H1 (cell line): Measurements from ENCODE around the gene C19orf38. TPM values are rescaled to one million over a fixed set of nuclear protein-coding genes. Genes with fewer than 3 reads are reported as not detected.

Experiments
- BRCA1 ChIP-seq: IDR thresholded peaks from 2 replicates; pipeline ENCODE4 v1.6.1; 2012; ENCODE audit warnings: low read depth, low read length, improper control_type of control experiment
- HDAC2 ChIP-seq, 2 experiments: fragments of 300-600 bp in 1 of 2; sonication (generic) in 1 of 2; IDR thresholded peaks; 2 replicates each; pipeline ENCODE4 v1.6.1; 2011 to 2012; ENCODE audit warnings: low read depth in 2 of 2, low read length in 2 of 2, mild to moderate bottlenecking in 2 of 2, moderate library complexity in 2 of 2, borderline replicate concordance in 1 of 2, inconsistent platforms in 1 of 2
- KDM4A ChIP-seq: IDR thresholded peaks from one replicate; pipeline ENCODE4 v1.7.1; 2012; ENCODE audit warnings: low read depth, mild to moderate bottlenecking, moderate library complexity, low read length, inconsistent platforms; ENCODE audit not compliant: severe bottlenecking
- NANOG ChIP-seq: IDR thresholded peaks from 2 replicates; pipeline ENCODE4 v1.6.1; 2011; ENCODE audit warnings: low read length, low read depth, mild to moderate bottlenecking, inconsistent platforms; ENCODE audit not compliant: insufficient read depth, poor library complexity, severe bottlenecking
- SIRT6 ChIP-seq: IDR thresholded peaks from one replicate; pipeline ENCODE4 v1.7.1; 2012; ENCODE audit warnings: low read length, inconsistent platforms
- TBP ChIP-seq: IDR thresholded peaks from 2 replicates; pipeline ENCODE4 v1.6.1; 2011; ENCODE audit warnings: low read depth, low read length, improper control_type of control experiment
- polyA plus RNA-seq, 7 experiments: library from polyadenylated mRNA; depleted of rRNA in 3 of 7; stranded (reverse) in 5 of 7; unstranded in 2 of 7; fragments of >200 nt in 5 of 7; fragments of 200-250 nt in 2 of 7; gene quantifications; 1 replicate in 5 of 7; 2 replicates in 1 of 7; 4 replicates in 1 of 7; pipeline versions ENCODE4 v1.2.1 to v1.2.3, GENCODE V29; 2011 to 2013; ENCODE audit warnings: missing spikeins in 2 of 7, mixed read lengths in 2 of 7
- total RNA-seq: library from RNA; stranded (reverse); fragmentation: NEBNext Ultra II Directional; extraction: Animal tissue kit (Norgen Biotek cat#: 25700); gene quantifications from 2 replicates; pipeline ENCODE4 v1.2.1, GENCODE V29; 2021
- TF ChIP-seq, protein P1 (sequence below): IDR thresholded peaks from 2 replicates; pipeline ENCODE4 v1.6.1; 2012; ENCODE audit warnings: low read length, inconsistent platforms

The C19orf38 gene
- total and polyA plus RNA-seq, 2 of the 8 experiments (the other 6 are each of a cell fraction or from before 2014, with no cell fraction given) = 0.53 TPM; not detected in 1

DNA sequence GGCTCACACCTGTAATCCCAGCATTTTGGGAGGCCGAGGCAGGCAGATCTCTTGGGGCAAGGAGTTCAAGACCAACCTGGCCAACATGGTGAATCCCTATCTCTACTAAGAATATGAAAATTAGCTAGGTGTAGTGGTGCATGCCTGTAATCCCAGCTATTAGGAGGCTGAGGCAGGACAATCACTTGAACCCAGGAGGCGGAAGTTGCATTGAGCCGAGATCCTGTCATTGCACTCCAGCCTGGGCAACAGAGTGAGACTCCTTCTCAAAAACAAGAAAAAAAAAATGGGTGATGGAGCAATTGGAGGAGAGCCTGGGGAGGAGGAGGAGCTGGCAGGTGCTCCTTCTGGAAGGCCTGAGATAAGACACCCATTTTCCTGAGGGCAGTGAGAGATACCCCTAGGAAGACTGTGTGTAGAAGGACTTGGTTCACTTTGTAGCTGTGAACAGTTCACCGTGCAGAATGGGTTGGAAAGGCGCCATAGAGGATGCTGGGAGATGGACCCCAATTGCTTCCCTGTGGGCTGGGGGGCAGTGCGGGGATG lies 14.4 kb downstream of the C19orf38 start (continued):
- TF ChIP-seq HDAC2 (IDR thresholded peaks at IDR 0.05; ENCODE audit: borderline replicate concordance in 1 of 2, low read depth in 2 of 2, low read length in 2 of 2) (no peak), SIRT6 (no peak), BRCA1 (no peak), KDM4A (no peak), NANOG (no peak), TBP (no peak)
- TF ChIP-seq, protein P1, sequence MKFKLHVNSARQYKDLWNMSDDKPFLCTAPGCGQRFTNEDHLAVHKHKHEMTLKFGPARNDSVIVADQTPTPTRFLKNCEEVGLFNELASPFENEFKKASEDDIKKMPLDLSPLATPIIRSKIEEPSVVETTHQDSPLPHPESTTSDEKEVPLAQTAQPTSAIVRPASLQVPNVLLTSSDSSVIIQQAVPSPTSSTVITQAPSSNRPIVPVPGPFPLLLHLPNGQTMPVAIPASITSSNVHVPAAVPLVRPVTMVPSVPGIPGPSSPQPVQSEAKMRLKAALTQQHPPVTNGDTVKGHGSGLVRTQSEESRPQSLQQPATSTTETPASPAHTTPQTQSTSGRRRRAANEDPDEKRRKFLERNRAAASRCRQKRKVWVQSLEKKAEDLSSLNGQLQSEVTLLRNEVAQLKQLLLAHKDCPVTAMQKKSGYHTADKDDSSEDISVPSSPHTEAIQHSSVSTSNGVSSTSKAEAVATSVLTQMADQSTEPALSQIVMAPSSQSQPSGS = no peak
- TF ChIP-seq, all 59 proteins: peak for 0
